Ovary (tissue), 3 donors: ENCODE data around the gene SPDYE11.
"Not testable (repeated sequence)": the region's sequence is repeated elsewhere in the genome, so short reads cannot be mapped to it uniquely, and the experiment has no call there.

Experiments
- EP300 ChIP-seq: sonication (generic); formaldehyde crosslinking; IDR thresholded peaks from one replicate; pipeline ENCODE4 v1.6.1; 2017; ENCODE audit warnings: antibody characterized with exemption
- POLR2A ChIP-seq: fragments of 450-650 bp; IDR thresholded peaks from one replicate; pipeline ENCODE4 v1.6.1; 2017; ENCODE audit warnings: antibody characterized with exemption, mild to moderate bottlenecking, moderate library complexity
- TF ChIP-seq, protein P1 (sequence below), 3 donors: fragments of 450-650 bp in 2 of 3; fragments of 200-600 bp in 1 of 3; IDR thresholded peaks; one replicate each; pipeline versions ENCODE4 v1.5.1 to v1.8.0; 2016 to 2022; ENCODE audit warnings: antibody characterized with exemption in 3 of 3, mild to moderate bottlenecking in 1 of 3
- donor health status: DM: no; HTN: no; CAD: no.

DNA sequence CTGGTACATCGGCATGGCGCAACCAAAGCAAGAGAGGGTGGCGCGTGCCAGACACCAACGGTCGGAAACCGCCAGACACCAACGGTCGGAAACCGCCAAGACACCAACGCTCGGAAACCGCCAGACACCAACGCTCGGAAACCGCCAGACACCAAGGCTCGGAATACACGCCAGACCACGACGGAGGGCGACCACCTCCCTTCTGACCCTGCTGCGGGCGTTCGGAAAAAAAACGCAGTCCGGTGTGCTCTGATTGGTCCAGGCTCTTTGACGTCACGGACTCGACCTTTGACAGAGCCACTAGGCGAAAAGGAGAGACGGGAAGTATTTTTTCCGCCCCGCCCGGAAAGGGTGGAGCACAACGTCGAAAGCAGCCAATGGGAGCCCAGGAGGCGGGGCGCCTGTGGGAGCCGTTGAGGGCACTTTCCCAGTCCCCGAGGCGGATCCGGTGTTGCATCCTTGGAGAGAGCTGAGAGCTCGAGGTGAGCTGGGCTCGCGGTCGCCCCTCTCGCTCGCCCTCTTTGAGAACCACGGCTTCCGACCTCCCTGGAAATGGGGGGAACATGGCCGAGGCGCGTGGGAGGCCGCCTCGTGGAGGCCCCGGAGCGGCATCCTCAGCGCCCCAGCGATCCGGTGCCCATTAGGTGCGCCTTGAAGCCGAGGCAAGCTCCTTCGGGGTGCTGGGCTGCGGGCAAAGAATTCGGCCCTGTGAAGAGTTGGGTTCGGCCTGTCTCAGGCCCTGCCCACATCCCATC, 51.8 kb downstream of the SPDYE11 start:
- TF ChIP-seq POLR2A = peak; percentile 87
- TF ChIP-seq EP300 = not testable (repeated sequence)
- TF ChIP-seq, protein P1, sequence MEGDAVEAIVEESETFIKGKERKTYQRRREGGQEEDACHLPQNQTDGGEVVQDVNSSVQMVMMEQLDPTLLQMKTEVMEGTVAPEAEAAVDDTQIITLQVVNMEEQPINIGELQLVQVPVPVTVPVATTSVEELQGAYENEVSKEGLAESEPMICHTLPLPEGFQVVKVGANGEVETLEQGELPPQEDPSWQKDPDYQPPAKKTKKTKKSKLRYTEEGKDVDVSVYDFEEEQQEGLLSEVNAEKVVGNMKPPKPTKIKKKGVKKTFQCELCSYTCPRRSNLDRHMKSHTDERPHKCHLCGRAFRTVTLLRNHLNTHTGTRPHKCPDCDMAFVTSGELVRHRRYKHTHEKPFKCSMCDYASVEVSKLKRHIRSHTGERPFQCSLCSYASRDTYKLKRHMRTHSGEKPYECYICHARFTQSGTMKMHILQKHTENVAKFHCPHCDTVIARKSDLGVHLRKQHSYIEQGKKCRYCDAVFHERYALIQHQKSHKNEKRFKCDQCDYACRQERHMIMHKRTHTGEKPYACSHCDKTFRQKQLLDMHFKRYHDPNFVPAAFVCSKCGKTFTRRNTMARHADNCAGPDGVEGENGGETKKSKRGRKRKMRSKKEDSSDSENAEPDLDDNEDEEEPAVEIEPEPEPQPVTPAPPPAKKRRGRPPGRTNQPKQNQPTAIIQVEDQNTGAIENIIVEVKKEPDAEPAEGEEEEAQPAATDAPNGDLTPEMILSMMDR (IDR thresholded peaks at IDR 0.05) = not testable (repeated sequence)
